Activated B cell treated with CpG ODN at 0.5 μM for 24 hours (primary cell): Measurements from ENCODE around the gene NKAP. TPM values are rescaled to one million over a fixed set of nuclear protein-coding genes. Genes with fewer than 3 reads are reported as not detected.

Source experiments
- ATAC-seq: fragments of 200-7000 bp; cut with Tn5 transposase; one replicate; pipeline ENCODE4 v1.10.0; 2021; ENCODE audit warnings: low read depth, mild to moderate bottlenecking, moderate library complexity
- CTCF ChIA-PET: fragments of 350-600 bp; sonication (Branson Sonifier 250); formaldehyde crosslinking; loops from one replicate; lab custom pipeline; 2021; ENCODE audit warnings: antibody characterized with exemption; lab: Charles Lee
- POLR2A ChIA-PET: fragments of 350-600 bp; sonication (Branson Sonifier 250); formaldehyde crosslinking; loops from one replicate; lab custom pipeline; 2021; ENCODE audit warnings: antibody characterized with exemption; lab: Charles Lee
- DNase-seq: peaks from one replicate; pipeline ENCODE4 v3.0.0; 2022
- H3K27ac Mint-ChIP-seq: one replicate; pipeline ENCODE4 v1.8.0; 2020; ENCODE audit warnings: mixed read lengths
- H3K27me3 Mint-ChIP-seq: one replicate; pipeline ENCODE4 v1.8.0; 2021; ENCODE audit warnings: mixed read lengths
- H3K36me3 Mint-ChIP-seq: one replicate; pipeline ENCODE4 v1.8.0; 2021; ENCODE audit warnings: low read depth, mixed read lengths
- H3K4me1 Mint-ChIP-seq: one replicate; pipeline ENCODE4 v1.8.0; 2021; ENCODE audit warnings: mixed read lengths
- H3K4me3 Mint-ChIP-seq: one replicate; pipeline ENCODE4 v1.8.0; 2020; ENCODE audit warnings: mild to moderate bottlenecking, mixed read lengths
- H3K9me3 Mint-ChIP-seq: one replicate; pipeline ENCODE4 v1.8.0; 2020; ENCODE audit warnings: mixed read lengths
- intact Hi-C: fragments of 100-400 bp; cut with micrococcal nuclease; formaldehyde crosslinking; loops from one replicate; pipeline ENCODE4 v1.15.1; 2024
- total RNA-seq: library from RNA; stranded (reverse); gene quantifications from 2 replicates; pipeline ENCODE4 v1.2.3, GENCODE V29; 2022
- TF ChIP-seq, protein P1 (sequence below): fragments of 200-600 bp; IDR thresholded peaks from one replicate; pipeline ENCODE4 v1.8.0; 2022; ENCODE audit warnings: antibody characterized with exemption, mild to moderate bottlenecking

Gene NKAP
- total RNA-seq, 1 donor from 2014 or later = 11.9 TPM

DNA sequence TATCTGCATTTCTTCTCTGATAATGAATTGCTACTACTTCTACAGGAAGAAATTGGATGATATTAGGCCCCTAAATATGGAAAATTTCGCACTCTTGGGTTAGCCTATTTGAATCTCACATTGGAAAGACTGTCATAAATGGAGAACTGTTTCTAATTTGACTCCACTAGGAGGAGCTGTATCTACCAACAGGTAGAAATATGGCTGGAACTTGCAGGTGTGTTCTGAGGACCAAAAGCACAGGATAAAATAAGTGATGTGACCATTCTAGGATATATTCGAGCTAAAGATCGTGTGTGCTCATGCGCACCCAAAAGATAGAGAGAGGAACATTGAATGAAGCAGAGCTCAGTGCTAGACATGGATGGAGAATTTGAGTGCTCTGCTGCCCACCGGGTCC, 4.8 kb upstream of the NKAP start:
- H3K27ac Mint-ChIP-seq = no peak overlapping the region
- peaks cover 2% of the 10 kb centered on the region for H3K36me3 Mint-ChIP-seq
- TF ChIP-seq, protein P1, sequence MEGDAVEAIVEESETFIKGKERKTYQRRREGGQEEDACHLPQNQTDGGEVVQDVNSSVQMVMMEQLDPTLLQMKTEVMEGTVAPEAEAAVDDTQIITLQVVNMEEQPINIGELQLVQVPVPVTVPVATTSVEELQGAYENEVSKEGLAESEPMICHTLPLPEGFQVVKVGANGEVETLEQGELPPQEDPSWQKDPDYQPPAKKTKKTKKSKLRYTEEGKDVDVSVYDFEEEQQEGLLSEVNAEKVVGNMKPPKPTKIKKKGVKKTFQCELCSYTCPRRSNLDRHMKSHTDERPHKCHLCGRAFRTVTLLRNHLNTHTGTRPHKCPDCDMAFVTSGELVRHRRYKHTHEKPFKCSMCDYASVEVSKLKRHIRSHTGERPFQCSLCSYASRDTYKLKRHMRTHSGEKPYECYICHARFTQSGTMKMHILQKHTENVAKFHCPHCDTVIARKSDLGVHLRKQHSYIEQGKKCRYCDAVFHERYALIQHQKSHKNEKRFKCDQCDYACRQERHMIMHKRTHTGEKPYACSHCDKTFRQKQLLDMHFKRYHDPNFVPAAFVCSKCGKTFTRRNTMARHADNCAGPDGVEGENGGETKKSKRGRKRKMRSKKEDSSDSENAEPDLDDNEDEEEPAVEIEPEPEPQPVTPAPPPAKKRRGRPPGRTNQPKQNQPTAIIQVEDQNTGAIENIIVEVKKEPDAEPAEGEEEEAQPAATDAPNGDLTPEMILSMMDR = no peak
- H3K4me3 Mint-ChIP-seq = no peak overlapping the region
- H3K9me3 Mint-ChIP-seq = no peaks in the 10 kb centered on the region
- ATAC-seq (no peak), DNase-seq (no peak)
- peaks cover 5% of the 10 kb centered on the region for H3K27me3 Mint-ChIP-seq
- POLR2A ChIA-PET = no interaction called here
- H3K4me1 Mint-ChIP-seq = peaks cover 5% of the 10 kb centered on the region
- intact Hi-C loops = no loop called here
- CTCF ChIA-PET = no interaction called here

DNA sequence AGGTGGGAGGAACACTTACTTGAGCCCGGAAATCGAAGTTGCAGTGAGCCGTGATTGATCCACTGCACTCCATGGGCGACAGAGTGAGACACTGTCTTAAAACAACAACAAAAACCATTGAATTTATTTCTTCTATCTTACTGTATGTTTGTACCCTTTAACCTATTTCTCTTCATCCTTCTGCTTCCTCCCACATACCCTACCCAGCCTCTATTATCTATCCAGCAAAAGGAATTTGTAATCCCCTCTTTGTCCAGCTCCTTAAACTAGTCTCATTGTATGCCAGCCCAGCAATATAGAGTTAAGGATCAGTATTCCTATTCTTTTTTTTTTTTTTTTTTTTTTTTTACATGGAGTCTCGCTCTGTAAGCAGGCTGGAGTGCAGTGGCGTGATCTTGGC, 1.9 kb upstream of the NKAP start:
- ChIA-PET CTCF (no interaction called here), POLR2A (interaction anchor here (0.7 kb wide), 2 partner anchors 16 to 74 kb away, joined by 4 to 9 read pairs; partner anchors contain the start of genes NDUFA1 and RNF113A)
- Mint-ChIP-seq H3K4me3 (no peak overlapping the region), H3K27ac (no peak overlapping the region), H3K36me3 (peaks cover 5% of the 10 kb centered on the region), H3K4me1 (peaks cover 23% of the 10 kb centered on the region), H3K9me3 (no peaks in the 10 kb centered on the region), H3K27me3 (peaks cover 3% of the 10 kb centered on the region)
- ATAC-seq (no peak), DNase-seq (no peak)
- intact Hi-C loops = no loop called here
- TF ChIP-seq, protein P1 = no peak

DNA sequence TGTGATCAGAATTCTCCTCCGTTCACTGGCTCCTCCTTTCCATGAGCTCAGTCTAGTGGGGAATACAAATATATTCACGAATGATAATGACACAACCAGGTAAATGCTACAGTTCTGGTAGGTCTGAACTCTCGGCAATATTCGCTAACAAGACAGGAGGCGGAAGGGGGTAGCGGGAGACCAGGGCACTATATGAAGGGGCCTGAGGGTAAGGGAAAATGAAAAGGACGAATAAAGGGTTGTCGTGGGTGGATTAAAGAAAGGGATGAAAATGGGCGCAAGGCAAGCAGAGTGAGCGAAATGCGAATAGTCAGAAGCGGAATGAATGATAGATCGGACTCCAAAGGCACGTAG, 743 bp downstream of the NKAP start:
- Mint-ChIP-seq H3K9me3 (no peaks in the 10 kb centered on the region), H3K27ac (peak overlapping the region; percentile 86), H3K36me3 (peaks cover 6% of the 10 kb centered on the region), H3K27me3 (no peaks in the 10 kb centered on the region), H3K4me1 (peaks cover 23% of the 10 kb centered on the region), H3K4me3 (peak overlapping the region; percentile 84)
- ChIA-PET CTCF (no interaction called here), POLR2A (interaction anchor here (0.6 to 1.4 kb wide), 4 partner anchors 18 to 475 kb away, joined by 3 to 8 read pairs (median 4); partner anchors contain the start of genes RPL39 and SLC25A5)
- TF ChIP-seq, protein P1 = no peak
- DNase-seq (no peak), ATAC-seq (no peak)
- intact Hi-C loops = loop anchor here (1.0 kb wide), 3 partner anchors 72 to 302 kb away; partner anchors contain the start of genes NDUFA1, RNF113A and RPL39

DNA sequence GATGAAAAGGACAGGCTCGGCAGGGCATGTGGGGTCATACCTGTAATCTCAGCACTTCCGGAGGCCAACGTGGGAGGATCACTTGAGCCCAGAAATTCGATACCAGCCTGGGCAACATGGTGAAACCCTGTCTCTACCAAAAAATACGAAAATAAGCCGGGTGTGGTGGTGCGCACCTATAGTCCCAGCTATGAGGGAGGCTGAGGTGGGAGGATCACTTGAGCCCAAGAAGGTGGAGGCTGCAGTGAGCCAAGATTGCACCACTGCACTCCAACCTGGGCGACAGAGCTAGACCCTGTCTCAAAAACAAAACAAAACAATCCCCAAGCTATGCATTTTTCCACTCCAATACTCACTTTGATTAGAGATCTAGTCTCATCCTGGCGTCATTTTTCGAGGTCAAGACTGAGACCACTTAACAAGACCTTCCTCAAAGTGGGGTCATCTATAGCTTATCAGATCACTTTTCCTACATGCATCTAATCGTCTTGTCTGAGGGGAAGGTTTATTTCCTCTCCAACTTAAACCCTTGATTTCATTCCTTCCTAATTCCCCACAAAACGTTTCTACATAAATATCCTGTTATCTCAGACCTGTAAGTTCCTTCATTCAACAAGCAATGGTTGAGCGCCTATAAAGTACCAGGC, 1.3 kb downstream of the NKAP start:
- CTCF ChIA-PET = no interaction called here
- H3K4me1 Mint-ChIP-seq = peaks cover 23% of the 10 kb centered on the region
- no peak for DNase-seq

DNA sequence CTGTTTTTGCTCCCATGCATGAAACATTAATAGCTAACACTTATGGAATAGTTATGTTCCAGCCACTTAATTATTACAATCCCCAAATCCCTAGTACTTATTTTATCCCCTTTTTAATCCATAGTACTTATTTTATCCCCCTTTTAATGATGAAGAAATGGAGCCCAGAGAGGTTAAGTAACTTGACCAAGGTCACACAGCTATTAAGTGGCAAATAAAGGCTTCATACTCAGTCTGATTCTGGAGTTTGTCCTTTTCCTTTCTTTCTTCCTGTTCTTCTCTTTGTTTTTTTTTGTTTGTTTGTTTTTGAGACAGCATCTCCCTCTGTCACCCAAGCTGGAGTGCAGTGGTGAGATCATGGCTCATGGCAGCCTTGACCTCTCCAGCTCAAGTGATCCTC, 2.2 kb downstream of the NKAP start:
- Mint-ChIP-seq H3K4me3 (peak overlapping the region; percentile 28), H3K27ac (no peak overlapping the region), H3K27me3 (no peaks in the 10 kb centered on the region), H3K9me3 (no peaks in the 10 kb centered on the region), H3K4me1 (peaks cover 23% of the 10 kb centered on the region), H3K36me3 (peaks cover 13% of the 10 kb centered on the region)
- CTCF ChIA-PET = no interaction called here
- POLR2A ChIA-PET = interaction anchor here (0.7 kb wide), 1 partner anchor 1232 kb away, joined by 5 read pairs; no protein-coding TSS in a partner anchor
- TF ChIP-seq, protein P1 = no peak
- DNase-seq (no peak), ATAC-seq (no peak)
- intact Hi-C loops = no loop called here

More for the DNA sequence above, 1.3 kb downstream of the NKAP start:
- Mint-ChIP-seq H3K27me3 (no peaks in the 10 kb centered on the region), H3K4me3 (peak overlapping the region; percentile 84), H3K27ac (peak overlapping the region; percentile 86), H3K9me3 (no peaks in the 10 kb centered on the region), H3K36me3 (peaks cover 8% of the 10 kb centered on the region)
- intact Hi-C loops = no loop called here
- TF ChIP-seq, protein P1 = no peak
- POLR2A ChIA-PET = interaction anchor here (1.1 to 1.4 kb wide), 2 partner anchors 150 to 474 kb away, joined by 3 to 8 read pairs; partner anchors contain the start of genes RPL39 and SLC25A5
- no peak for ATAC-seq
